Adrenal gland (tissue), 12 donors: ENCODE measurements around the gene UBAP1L. TPM values are rescaled to one million over a fixed set of nuclear protein-coding genes. Genes with fewer than 3 reads are reported as not detected.
"Not testable (repeated sequence)": the region's sequence is repeated elsewhere in the genome, so short reads cannot be mapped to it uniquely, and the experiment has no call there.

ENCODE experiments used
- DNase-seq, 7 donors: peaks; one replicate each; pipeline ENCODE4 v3.0.0-alpha.2; 2019 to 2020
- H3K27ac ChIP-seq, 5 donors: fragments of 200-600 bp; sonication (generic) in 4 of 5; 1 replicate in 3 of 5; 2 replicates in 2 of 5; pipeline versions ENCODE4 v1.5.1 to v1.8.0; 2016 to 2020; ENCODE audit warnings: mild to moderate bottlenecking in 1 of 5
- H3K27me3 ChIP-seq: fragments of 200-600 bp; 2 replicates; pipeline ENCODE4 v1.8.0; 2021
- H3K36me3 ChIP-seq, 2 donors: fragments of 200-600 bp; replicated peaks in 1 of 2; 1 replicate in 1 of 2; 2 replicates in 1 of 2; pipeline versions ENCODE4 v1.5.1 to v1.8.0; 2018 to 2022
- H3K4me1 ChIP-seq, 2 donors: fragments of 200-600 bp; replicated peaks in 1 of 2; 1 replicate in 1 of 2; 2 replicates in 1 of 2; pipeline versions ENCODE4 v1.5.1 to v1.8.0; 2018 to 2021
- H3K4me3 ChIP-seq, 4 donors: fragments of 200-600 bp; sonication (generic) in 3 of 4; one replicate each; pipeline ENCODE4 v1.5.1; 2016 to 2018
- H3K9me3 ChIP-seq, 3 donors: fragments of 200-600 bp; sonication (generic) in 1 of 3; replicated peaks in 1 of 3; 1 replicate in 2 of 3; 2 replicates in 1 of 3; pipeline versions ENCODE4 v1.5.1 to v1.8.0; 2016 to 2021
- POLR2A ChIP-seq, 2 donors: fragments of 450-650 bp; IDR thresholded peaks; one replicate each; pipeline ENCODE4 v1.6.1; 2017; ENCODE audit warnings: antibody characterized with exemption in 2 of 2, mild to moderate bottlenecking in 2 of 2, moderate library complexity in 1 of 2
- WGBS, 4 donors: extraction: QIAGEN DNeasy Blood & Tissue Kit in 2 of 4; methylation state at CpG; one replicate each; pipeline versions ENCODE4 v1.1.5 to v1.1.7; 2013 to 2017; 5-methylcytosine and 5-hydroxymethylcytosine counted together
- intact Hi-C, 2 donors: fragments of 100-400 bp; cut with DNase I; formaldehyde crosslinking; loops; one replicate each; pipeline versions ENCODE4 v1.14.1 to v1.15.0; 2022 to 2023
- polyA plus RNA-seq, 3 donors: library from polyadenylated mRNA; stranded (reverse); fragments of 200-250 nt in 2 of 3; fragments of 350-450 nt in 1 of 3; fragmentation: Illumina TruSeq in 1 of 3; extraction: RNeasy Lipid Tissue Mini Kit (QIAGEN cat#74804) in 1 of 3; gene quantifications; one replicate each; pipeline ENCODE4 v1.2.3, GENCODE V29; 2013 to 2014
- total RNA-seq, 9 donors: library from RNA; depleted of rRNA in 4 of 9; stranded (reverse); fragments of >200 nt in 4 of 9; fragments of 120-200 nt in 1 of 9; fragmentation: NEBNext Ultra II Directional in 1 of 9; extraction: Animal tissue kit (Norgen Biotek cat#: 25700) in 1 of 9; gene quantifications; one replicate each; pipeline versions ENCODE4 v1.1.0 to v1.2.4, GENCODE V29; 2013 to 2023
- TF ChIP-seq, protein P1 (sequence below), 6 experiments: fragments of 450-650 bp in 4 of 6; fragments of 200-600 bp in 2 of 6; sonication (generic) in 1 of 6; IDR thresholded peaks; 1 replicate in 5 of 6; 2 replicates in 1 of 6; pipeline versions ENCODE4 v1.5.1 to v1.8.0; 2016 to 2021; ENCODE audit warnings: antibody characterized with exemption in 6 of 6, mild to moderate bottlenecking in 2 of 6, moderate library complexity in 1 of 6
- donor health status: healthy with polysubstance abuse.
- donor health status: Bipolar disorder and iron deficiency.
- donor health status: DM: yes; HTN: yes; CAD: no.
- donor health status: DM: no; HTN: no; CAD: no.
- donor health status: DM: no; HTN: no; CAD: no.
- donor health status: DM: yes; HTN: yes; CAD: no.

UBAP1L gene
- total and polyA plus RNA-seq, 12 donors: 0.48 to 34.9 (median 2.9) TPM

DNA sequence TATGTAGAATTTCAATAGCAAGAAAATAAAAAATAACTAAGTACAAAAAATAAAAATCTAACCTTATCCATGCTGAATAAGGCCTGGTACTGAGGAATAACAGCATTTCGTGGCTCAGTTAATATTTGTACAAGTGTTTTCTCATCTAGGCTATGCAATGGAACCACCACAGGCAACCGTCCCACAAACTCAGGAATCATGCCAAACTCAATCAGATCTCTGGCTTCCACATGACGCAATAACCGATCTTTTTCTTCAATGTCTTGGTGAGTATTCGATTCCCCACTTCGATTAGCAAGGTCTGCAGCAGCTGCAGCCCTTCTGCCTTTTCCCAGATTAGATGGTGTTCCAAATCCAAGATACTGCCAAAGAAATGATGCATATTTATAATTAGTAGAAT, 39.7 kb upstream of the UBAP1L start:
- intact Hi-C loops: no loop called here
- TF ChIP-seq, protein P1, sequence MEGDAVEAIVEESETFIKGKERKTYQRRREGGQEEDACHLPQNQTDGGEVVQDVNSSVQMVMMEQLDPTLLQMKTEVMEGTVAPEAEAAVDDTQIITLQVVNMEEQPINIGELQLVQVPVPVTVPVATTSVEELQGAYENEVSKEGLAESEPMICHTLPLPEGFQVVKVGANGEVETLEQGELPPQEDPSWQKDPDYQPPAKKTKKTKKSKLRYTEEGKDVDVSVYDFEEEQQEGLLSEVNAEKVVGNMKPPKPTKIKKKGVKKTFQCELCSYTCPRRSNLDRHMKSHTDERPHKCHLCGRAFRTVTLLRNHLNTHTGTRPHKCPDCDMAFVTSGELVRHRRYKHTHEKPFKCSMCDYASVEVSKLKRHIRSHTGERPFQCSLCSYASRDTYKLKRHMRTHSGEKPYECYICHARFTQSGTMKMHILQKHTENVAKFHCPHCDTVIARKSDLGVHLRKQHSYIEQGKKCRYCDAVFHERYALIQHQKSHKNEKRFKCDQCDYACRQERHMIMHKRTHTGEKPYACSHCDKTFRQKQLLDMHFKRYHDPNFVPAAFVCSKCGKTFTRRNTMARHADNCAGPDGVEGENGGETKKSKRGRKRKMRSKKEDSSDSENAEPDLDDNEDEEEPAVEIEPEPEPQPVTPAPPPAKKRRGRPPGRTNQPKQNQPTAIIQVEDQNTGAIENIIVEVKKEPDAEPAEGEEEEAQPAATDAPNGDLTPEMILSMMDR (IDR thresholded peaks at IDR 0.05): no peak
- no peak for TF ChIP-seq POLR2A (IDR thresholded peaks at IDR 0.05)
- H3K27ac ChIP-seq: no peak overlapping the region
- H3K4me1 ChIP-seq: no peaks in the 10 kb centered on the region
- H3K9me3 ChIP-seq: no peaks in the 10 kb centered on the region
- H3K4me3 ChIP-seq: no peak overlapping the region
- WGBS, 4 donors: 85 to 88% (median 88%) methylated on average over 6 of the region's 6 CpGs
- H3K27me3 ChIP-seq: no peaks in the 10 kb centered on the region
- peaks cover 0 to 91% of the 10 kb centered on the region in 2 donors for H3K36me3 ChIP-seq
- no peak for DNase-seq

GRCh38 chr15:65147902-65148301, 32.9 kb upstream of the UBAP1L start:
- Histone ChIP-seq H3K4me3 (no peak overlapping the region), H3K9me3 (no peaks in the 10 kb centered on the region), H3K27me3 (no peaks in the 10 kb centered on the region), H3K27ac (no peak overlapping the region), H3K4me1 (no peaks in the 10 kb centered on the region), H3K36me3 (peaks cover 0 to 38% of the 10 kb centered on the region in 2 donors)
- intact Hi-C loops: no loop called here
- TF ChIP-seq POLR2A (IDR thresholded peaks at IDR 0.05): no peak
- TF ChIP-seq, protein P1 (IDR thresholded peaks at IDR 0.05): no peak
- DNase-seq: no peak
- 71 to 85% (median 80%) methylated on average over 3 of the region's 3 CpGs for WGBS, 4 donors

DNA sequence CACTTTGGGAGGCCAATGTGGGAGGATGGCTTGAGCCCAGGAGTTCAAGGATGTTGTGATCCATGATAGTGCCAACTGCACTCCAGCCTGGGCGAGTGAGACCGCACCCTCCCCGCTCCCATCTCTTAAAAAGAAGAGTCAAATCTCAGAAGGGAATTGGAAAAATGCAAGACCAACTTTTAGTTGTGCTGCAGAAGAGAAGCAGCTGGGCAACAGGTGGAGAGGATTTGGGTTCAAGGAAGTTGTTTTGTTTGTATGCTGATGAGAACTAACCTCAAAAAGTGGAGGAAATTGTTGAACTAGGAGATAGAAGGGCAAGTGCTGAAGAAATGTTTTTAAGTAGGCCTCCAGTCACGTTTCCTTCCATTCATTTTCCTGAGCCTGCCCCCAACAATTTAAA, 31.4 kb upstream of the UBAP1L start:
- Histone ChIP-seq H3K27me3 (no peaks in the 10 kb centered on the region), H3K27ac (no peak overlapping the region), H3K9me3 (no peaks in the 10 kb centered on the region), H3K4me3 (no peak overlapping the region), H3K36me3 (peaks cover 0 to 24% of the 10 kb centered on the region in 2 donors), H3K4me1 (no peaks in the 10 kb centered on the region)
- no peak for DNase-seq
- no peak for TF ChIP-seq POLR2A (IDR thresholded peaks at IDR 0.05)
- TF ChIP-seq, protein P1 (IDR thresholded peaks at IDR 0.05): no peak
- WGBS, 4 donors: 74 to 89% (median 85%) methylated on average over 4 of the region's 4 CpGs
- intact Hi-C loops: no loop called here

DNA sequence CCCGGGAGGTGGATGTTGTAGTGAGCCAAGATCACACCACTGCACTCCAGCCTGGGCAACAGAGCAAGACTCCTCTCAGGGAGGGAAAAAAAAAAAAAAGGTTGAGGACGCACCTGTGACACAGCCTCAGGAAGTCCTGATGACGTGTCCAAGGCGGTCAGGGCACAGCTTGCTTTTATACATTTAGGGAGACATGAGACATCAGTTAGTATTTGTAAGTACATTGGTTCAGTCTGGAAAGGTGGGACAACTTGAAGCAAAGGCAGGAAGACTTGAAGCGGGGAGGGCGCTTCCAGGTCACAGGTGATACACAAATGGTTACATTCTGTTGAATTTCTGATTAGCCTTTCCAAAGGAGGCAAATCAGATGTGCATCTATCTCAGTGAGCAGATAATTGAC, 23.6 kb upstream of the UBAP1L start:
- H3K27ac ChIP-seq, H3K27me3 ChIP-seq, H3K4me3 ChIP-seq, DNase-seq, intact Hi-C loops, H3K9me3 ChIP-seq, H3K36me3 ChIP-seq, H3K4me1 ChIP-seq: not testable (repeated sequence)
- WGBS, 4 donors: 87 to 95% (median 91%) methylated on average over 6 of the region's 6 CpGs

DNA sequence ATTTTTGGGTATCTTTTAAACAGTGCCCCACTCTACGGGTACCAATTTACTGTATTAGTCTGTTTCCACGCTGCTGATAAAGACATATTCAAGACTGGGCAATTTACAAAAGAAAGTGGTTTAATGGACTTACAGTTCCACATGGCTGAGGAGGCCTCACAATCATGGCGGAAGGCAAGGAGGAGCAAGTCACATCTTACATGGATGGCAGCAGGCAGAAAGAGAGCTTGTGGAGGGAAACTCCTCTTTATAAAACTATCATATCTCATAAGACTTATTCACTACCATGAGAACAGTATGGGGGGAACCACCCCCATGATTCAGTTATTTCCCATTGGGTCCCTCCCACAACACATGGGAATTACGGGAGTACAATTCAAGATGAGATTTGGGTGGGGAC, 22.9 kb upstream of the UBAP1L start:
- H3K9me3 ChIP-seq, intact Hi-C loops, DNase-seq, H3K36me3 ChIP-seq, H3K4me3 ChIP-seq, H3K4me1 ChIP-seq, H3K27me3 ChIP-seq, H3K27ac ChIP-seq: not testable (repeated sequence)
- WGBS, 4 donors: 92 to 96% (median 93%) methylated on average over 4 of the region's 4 CpGs

GRCh38 chr15:65137089-65137488, 22.1 kb upstream of the UBAP1L start:
- H3K4me3 ChIP-seq, H3K36me3 ChIP-seq, H3K27me3 ChIP-seq, DNase-seq, H3K27ac ChIP-seq, intact Hi-C loops, H3K9me3 ChIP-seq: not testable (repeated sequence)
- WGBS, 4 donors: 93 to 95% (median 94%) methylated on average over 7 of the region's 7 CpGs
- peaks cover 5 to 12% of the 10 kb centered on the region in 2 donors for H3K4me1 ChIP-seq
